ENCODE measurements around the gene MMP2.
A peak's percentile ranks its signal among the peaks of the same experiment; 100 is the strongest.

Gene MMP2
- total RNA-seq, result 0 reads per million in 3 experiments

GRCh38 chr16:55478827-55479429 is at the start of gene MMP2:
TSS of gene MMP2 (plus strand) at chr16:55479198. CDS start at chr16:55479480, 282 bp downstream.
- no peak for DNase-seq

- DNase-seq, result no peak
These were observed 46.0 kb upstream of the MMP2 start for GRCh38 chr16:55433030-55433429.

GRCh38 chr16:55433535-55433934 is 45.5 kb upstream of the MMP2 start:
- no peak for DNase-seq

- DNase-seq, result no peak
These were observed 45.0 kb upstream of the MMP2 start for GRCh38 chr16:55434000-55434399.

- DNase-seq, result no peak
These were observed 43.6 kb upstream of the MMP2 start for GRCh38 chr16:55435387-55435786.

- no peak for DNase-seq
These were observed 42.4 kb upstream of the MMP2 start for GRCh38 chr16:55436587-55436986.

GRCh38 chr16:55437625-55438024 is 41.4 kb upstream of the MMP2 start:
- DNase-seq, result no peak

- no peak for DNase-seq
These were observed 40.7 kb upstream of the MMP2 start for GRCh38 chr16:55438281-55438680.

- no peak for DNase-seq
These were observed 39.8 kb upstream of the MMP2 start for GRCh38 chr16:55439101-55439690.

- no peak for DNase-seq
These were observed 35.3 kb upstream of the MMP2 start for GRCh38 chr16:55443434-55444346.

- no peak for DNase-seq
These were observed 34.1 kb upstream of the MMP2 start for GRCh38 chr16:55444754-55445485.

- DNase-seq, result no peak
These were observed 31.8 kb upstream of the MMP2 start for GRCh38 chr16:55447231-55447630.

GRCh38 chr16:55452996-55453395 is 26.0 kb upstream of the MMP2 start:
- DNase-seq, result no peak

- DNase-seq, result no peak
These were observed 25.1 kb upstream of the MMP2 start for GRCh38 chr16:55453909-55454308.

GRCh38 chr16:55454861-55455260 is 24.1 kb upstream of the MMP2 start:
- no peak for DNase-seq

GRCh38 chr16:55462241-55462640 is 16.8 kb upstream of the MMP2 start:
- no peak for DNase-seq

GRCh38 chr16:55464375-55464774 is 14.6 kb upstream of the MMP2 start:
- DNase-seq, result no peak

GRCh38 chr16:55465077-55465896 is 13.7 kb upstream of the MMP2 start:
- peak; percentile 66 for DNase-seq

GRCh38 chr16:55466209-55466608 is 12.8 kb upstream of the MMP2 start:
- DNase-seq, result no peak

GRCh38 chr16:55467898-55468297 is 11.1 kb upstream of the MMP2 start:
- no peak for DNase-seq

- DNase-seq, result no peak
These were observed 10.5 kb upstream of the MMP2 start for GRCh38 chr16:55468352-55468990.

All from central memory CD4-positive, alpha-beta T cell (primary cell).